Naive thymus-derived CD4-positive, alpha-beta T cell (primary cell): ENCODE results near the gene ZNF23. TPM values are rescaled to one million over a fixed set of nuclear protein-coding genes. Genes with fewer than 3 reads are reported as not detected.

Experiments used
- ATAC-seq: fragments of 150-1000 bp; cut with Tn5 transposase; 2 replicates; pipeline ENCODE4 v1.10.0; 2021; ENCODE audit warnings: mild to moderate bottlenecking, moderate library complexity
- CTCF ChIA-PET: fragments of 350-600 bp; sonication (Branson Sonifier 250); formaldehyde crosslinking; loops from one replicate; lab custom pipeline; 2021; ENCODE audit warnings: antibody characterized with exemption; lab: Charles Lee
- POLR2A ChIA-PET: fragments of 350-600 bp; sonication (Branson Sonifier 250); formaldehyde crosslinking; loops from one replicate; lab custom pipeline; 2021; ENCODE audit warnings: antibody characterized with exemption, inconsistent platforms; lab: Charles Lee
- DNase-seq, 9 donors: peaks; one replicate each; pipeline versions ENCODE4 v3.0.0 to v3.0.0-alpha.2; 2020 to 2022; ENCODE audit warnings: mixed read lengths in 1 of 9
- H3K27ac ChIP-seq: one replicate; pipeline ENCODE4 v1.7.0; 2013; ENCODE audit warnings: mild to moderate bottlenecking, low read depth, low read length, moderate library complexity
- H3K27me3 ChIP-seq, 2 donors: one replicate each; pipeline ENCODE4 v1.7.0; 2013; ENCODE audit warnings: low read length in 2 of 2, mild to moderate bottlenecking in 2 of 2, moderate library complexity in 2 of 2; ENCODE audit not compliant: control insufficient read depth in 2 of 2, insufficient read depth in 2 of 2
- H3K36me3 ChIP-seq, 3 experiments: 1 replicate in 2 of 3; 2 replicates in 1 of 3; pipeline ENCODE4 v1.7.0; 2013; ENCODE audit warnings: low read length in 3 of 3, mild to moderate bottlenecking in 3 of 3, moderate library complexity in 1 of 3; ENCODE audit not compliant: insufficient read depth in 3 of 3, control insufficient read depth in 2 of 3
- H3K4me1 ChIP-seq, 2 donors: one replicate each; pipeline ENCODE4 v1.7.0; 2013; ENCODE audit warnings: low read length in 2 of 2, mild to moderate bottlenecking in 2 of 2, moderate library complexity in 1 of 2; ENCODE audit not compliant: control insufficient read depth in 2 of 2, insufficient read depth in 2 of 2
- H3K4me3 ChIP-seq: 2 replicates; pipeline ENCODE4 v1.7.0; 2013; ENCODE audit warnings: mild to moderate bottlenecking, low read length
- H3K9me3 ChIP-seq, 3 experiments: 1 replicate in 2 of 3; 2 replicates in 1 of 3; pipeline ENCODE4 v1.7.0; 2013; ENCODE audit warnings: low read length in 3 of 3; ENCODE audit not compliant: control insufficient read depth in 2 of 3
- H3K27ac Mint-ChIP-seq, 9 donors: one replicate each; pipeline ENCODE4 v1.8.0; 2020 to 2022; ENCODE audit warnings: mixed read lengths in 9 of 9, mild to moderate bottlenecking in 8 of 9, moderate library complexity in 5 of 9, inconsistent platforms in 2 of 9
- H3K27me3 Mint-ChIP-seq, 5 donors: one replicate each; pipeline ENCODE4 v1.8.0; 2021 to 2022; ENCODE audit warnings: mixed read lengths in 5 of 5, mild to moderate bottlenecking in 1 of 5
- H3K36me3 Mint-ChIP-seq, 5 donors: one replicate each; pipeline ENCODE4 v1.8.0; 2020 to 2022; ENCODE audit warnings: mixed read lengths in 5 of 5, mild to moderate bottlenecking in 3 of 5, inconsistent platforms in 1 of 5
- H3K4me1 Mint-ChIP-seq, 7 donors: one replicate each; pipeline ENCODE4 v1.8.0; 2020 to 2022; ENCODE audit warnings: mixed read lengths in 7 of 7, mild to moderate bottlenecking in 3 of 7, inconsistent platforms in 1 of 7
- H3K4me3 Mint-ChIP-seq, 10 donors: one replicate each; pipeline ENCODE4 v1.8.0; 2020 to 2022; ENCODE audit warnings: mild to moderate bottlenecking in 10 of 10, mixed read lengths in 10 of 10, moderate library complexity in 6 of 10, inconsistent platforms in 2 of 10
- H3K9me3 Mint-ChIP-seq, 11 donors: one replicate each; pipeline ENCODE4 v1.8.0; 2020 to 2022; ENCODE audit warnings: mixed read lengths in 11 of 11, mild to moderate bottlenecking in 4 of 11, inconsistent platforms in 1 of 11, moderate library complexity in 1 of 11
- intact Hi-C, 2 donors: fragments of 100-400 bp; cut with micrococcal nuclease; formaldehyde crosslinking; loops; one replicate each; pipeline ENCODE4 v1.15.1; 2023
- polyA plus RNA-seq, 2 donors: library from polyadenylated mRNA; unstranded; fragments of 300-500 nt; fragmentation: Illumina TruSeq; gene quantifications; one replicate each; pipeline ENCODE4 v1.2.3, GENCODE V29; 2021
- total RNA-seq, 6 experiments: library from RNA in 5 of 6; stranded (reverse) in 5 of 6; gene quantifications; 1 replicate in 5 of 6; 2 replicates in 1 of 6; pipeline ENCODE4 v1.2.3 and lab custom pipeline; 2021 to 2026

ZNF23 gene
- total and polyA plus RNA-seq, 7 experiments from 2014 or later = 6.5 to 16.0 (median 7.5) TPM

GRCh38 chr16:71474864-71475263 lies 12.8 kb upstream of the ZNF23 start:
- POLR2A ChIA-PET = no interaction called here
- H3K27ac Mint-ChIP-seq = no peak overlapping the region
- no peaks in the 10 kb centered on the region for H3K27me3 ChIP-seq
- peaks cover 0 to 3% (median 0%) of the 10 kb centered on the region in 11 donors for H3K9me3 Mint-ChIP-seq
- CTCF ChIA-PET = no interaction called here
- peaks cover 7 to 69% (median 41%) of the 10 kb centered on the region in 5 donors for H3K36me3 Mint-ChIP-seq
- H3K36me3 ChIP-seq = peaks cover 0 to 40% (median 0%) of the 10 kb centered on the region in 3 experiments
- H3K4me3 Mint-ChIP-seq = no peak overlapping the region
- no peaks in the 10 kb centered on the region for H3K9me3 ChIP-seq
- ATAC-seq (no peak), DNase-seq (no peak)
- no peaks in the 10 kb centered on the region for H3K4me1 ChIP-seq
- H3K4me1 Mint-ChIP-seq = peaks cover 0 to 5% (median 0%) of the 10 kb centered on the region in 7 donors
- H3K27me3 Mint-ChIP-seq = no peaks in the 10 kb centered on the region
- no peak overlapping the region for H3K27ac ChIP-seq
- no peak overlapping the region for H3K4me3 ChIP-seq
- intact Hi-C loops = no loop called here

- Histone ChIP-seq H3K4me3 (no peak overlapping the region), H3K36me3 (peaks cover 0 to 40% (median 0%) of the 10 kb centered on the region in 3 experiments), H3K27me3 (no peaks in the 10 kb centered on the region), H3K27ac (no peak overlapping the region), H3K4me1 (no peaks in the 10 kb centered on the region), H3K9me3 (no peaks in the 10 kb centered on the region)
- Mint-ChIP-seq H3K27ac (no peak overlapping the region), H3K27me3 (no peaks in the 10 kb centered on the region), H3K9me3 (peaks cover 0 to 1% (median 0%) of the 10 kb centered on the region in 11 donors), H3K4me3 (no peak overlapping the region), H3K4me1 (peaks cover 0 to 5% (median 0%) of the 10 kb centered on the region in 7 donors), H3K36me3 (peaks cover 7 to 76% (median 46%) of the 10 kb centered on the region in 5 donors)
- CTCF ChIA-PET = no interaction called here
- ATAC-seq (no peak), DNase-seq (no peak)
- POLR2A ChIA-PET = no interaction called here
- intact Hi-C loops = no loop called here
Measured at GRCh38 chr16:71473891-71474290, 11.8 kb upstream of the ZNF23 start.

- no peaks in the 10 kb centered on the region for H3K27me3 ChIP-seq
- Mint-ChIP-seq H3K27me3 (no peaks in the 10 kb centered on the region), H3K27ac (no peak overlapping the region), H3K4me3 (no peak overlapping the region), H3K36me3 (peaks cover 7 to 69% (median 42%) of the 10 kb centered on the region in 5 donors), H3K9me3 (peaks cover 0 to 1% (median 0%) of the 10 kb centered on the region in 11 donors), H3K4me1 (peaks cover 0 to 5% (median 0%) of the 10 kb centered on the region in 7 donors)
- ChIA-PET POLR2A (no interaction called here), CTCF (no interaction called here)
- ATAC-seq (no peak), DNase-seq (no peak)
- H3K4me1 ChIP-seq = no peaks in the 10 kb centered on the region
- H3K27ac ChIP-seq = no peak overlapping the region
- intact Hi-C loops = no loop called here
- no peak overlapping the region for H3K4me3 ChIP-seq
- H3K36me3 ChIP-seq = peaks cover 0 to 35% (median 0%) of the 10 kb centered on the region in 3 experiments
- no peaks in the 10 kb centered on the region for H3K9me3 ChIP-seq
Measured at GRCh38 chr16:71472931-71473330, 10.9 kb upstream of the ZNF23 start.

- ATAC-seq (no peak), DNase-seq (no peak)
- H3K4me3 ChIP-seq = no peak overlapping the region
- Mint-ChIP-seq H3K9me3 (peaks cover 0 to 1% (median 0%) of the 10 kb centered on the region in 11 donors), H3K36me3 (peaks cover 7 to 60% (median 33%) of the 10 kb centered on the region in 5 donors), H3K27me3 (no peaks in the 10 kb centered on the region), H3K4me1 (peaks cover 0 to 5% (median 0%) of the 10 kb centered on the region in 7 donors), H3K4me3 (no peak overlapping the region), H3K27ac (no peak overlapping the region)
- peaks cover 0 to 26% (median 0%) of the 10 kb centered on the region in 3 experiments for H3K36me3 ChIP-seq
- H3K4me1 ChIP-seq = no peaks in the 10 kb centered on the region
- ChIA-PET POLR2A (no interaction called here), CTCF (no interaction called here)
- H3K27me3 ChIP-seq = no peaks in the 10 kb centered on the region
- intact Hi-C loops = no loop called here
- H3K27ac ChIP-seq = no peak overlapping the region
- no peaks in the 10 kb centered on the region for H3K9me3 ChIP-seq
Measured at GRCh38 chr16:71472051-71472450, 10.0 kb upstream of the ZNF23 start.

- H3K9me3 Mint-ChIP-seq = peaks cover 0 to 3% (median 0%) of the 10 kb centered on the region in 11 donors
- ChIA-PET CTCF (no interaction called here), POLR2A (interaction anchor here (0.6 kb wide), 1 partner anchor 20 kb away, joined by 5 read pairs; no protein-coding TSS in a partner anchor)
- Histone ChIP-seq H3K4me3 (no peak overlapping the region), H3K27ac (no peak overlapping the region), H3K36me3 (no peaks in the 10 kb centered on the region), H3K27me3 (no peaks in the 10 kb centered on the region), H3K9me3 (no peaks in the 10 kb centered on the region), H3K4me1 (no peaks in the 10 kb centered on the region)
- H3K4me1 Mint-ChIP-seq = peaks cover 0 to 6% (median 5%) of the 10 kb centered on the region in 7 donors
- H3K27ac Mint-ChIP-seq = peak overlapping the region in 1 of 9 donors; percentile 44
- no peak overlapping the region for H3K4me3 Mint-ChIP-seq
- H3K27me3 Mint-ChIP-seq = no peaks in the 10 kb centered on the region
- H3K36me3 Mint-ChIP-seq = peaks cover 2 to 26% (median 12%) of the 10 kb centered on the region in 5 donors
- peak; percentile 77 for ATAC-seq
- peak; percentile 5 to 50 (median 34) for DNase-seq
- intact Hi-C loops = loop anchor here (1.0 to 10.0 kb wide), 5 partner anchors 16 to 1197 kb away; partner anchors contain the start of genes AP1G1 (in 1 of the 2), IST1 (in 1 of the 2) and PHLPP2 (in 1 of the 2)
Measured at GRCh38 chr16:71467810-71468209, 5.8 kb upstream of the ZNF23 start.

GRCh38 chr16:71464231-71464630 lies 2.2 kb upstream of the ZNF23 start:
- intact Hi-C loops = loop anchor here (5.0 to 10.0 kb wide), 7 partner anchors 33 to 1201 kb away; partner anchors contain the start of genes CMTR2 (in 2 of the 2), AP1G1 (in 1 of the 2), DHODH (in 1 of the 2) and IST1 (in 1 of the 2)
- Histone ChIP-seq H3K36me3 (peaks cover 0 to 6% (median 0%) of the 10 kb centered on the region in 3 experiments), H3K27ac (no peak overlapping the region), H3K4me1 (peaks cover 4 to 6% of the 10 kb centered on the region in 2 donors), H3K4me3 (no peak overlapping the region), H3K27me3 (no peaks in the 10 kb centered on the region), H3K9me3 (no peaks in the 10 kb centered on the region)
- ATAC-seq (no peak), DNase-seq (no peak)
- ChIA-PET POLR2A (interaction anchor here (3.7 kb wide), 1 partner anchor 20 kb away, joined by 36 read pairs; no protein-coding TSS in a partner anchor), CTCF (no interaction called here)
- Mint-ChIP-seq H3K4me1 (peaks cover 12 to 37% (median 26%) of the 10 kb centered on the region in 7 donors), H3K4me3 (peak overlapping the region in 1 of 10 donors; percentile 78), H3K27ac (no peak overlapping the region), H3K9me3 (peaks cover 0 to 3% (median 0%) of the 10 kb centered on the region in 11 donors), H3K27me3 (no peaks in the 10 kb centered on the region), H3K36me3 (peaks cover 2 to 6% (median 4%) of the 10 kb centered on the region in 5 donors)
